Endodermal cell (in vitro differentiated cells): ENCODE measurements around the gene C14orf180. TPM values are rescaled to one million over a fixed set of nuclear protein-coding genes. Genes with fewer than 3 reads are reported as not detected.

Source experiments
- DNase-seq: peaks from one replicate; pipeline ENCODE4 v3.0.0-alpha.2; 2017
- H3K27ac ChIP-seq: 2 replicates; pipeline ENCODE4 v1.5.1; 2013; ENCODE audit warnings: mild to moderate bottlenecking, low read depth, low read length, moderate library complexity
- H3K27me3 ChIP-seq: 2 replicates; pipeline ENCODE4 v1.6.1; 2013; ENCODE audit warnings: mild to moderate bottlenecking, low read length, moderate library complexity; ENCODE audit not compliant: insufficient read depth, control insufficient read depth, poor library complexity, severe bottlenecking
- H3K36me3 ChIP-seq: 2 replicates; pipeline ENCODE4 v1.7.0; 2013; ENCODE audit warnings: mild to moderate bottlenecking, low read length, moderate library complexity; ENCODE audit not compliant: control insufficient read depth, insufficient read depth
- H3K4me1 ChIP-seq: one replicate; pipeline ENCODE4 v1.7.0; 2013; ENCODE audit warnings: low read length; ENCODE audit not compliant: control insufficient read depth, insufficient read depth
- H3K4me3 ChIP-seq: 2 replicates; pipeline ENCODE4 v1.5.1; 2013; ENCODE audit warnings: mild to moderate bottlenecking, low read length, moderate library complexity
- H3K9ac ChIP-seq: 2 replicates; pipeline ENCODE4 v1.6.1; 2013; ENCODE audit warnings: mild to moderate bottlenecking, low read length, moderate library complexity; ENCODE audit not compliant: poor library complexity, severe bottlenecking; ENCODE audit errors: extremely low read depth
- H3K9me3 ChIP-seq: 2 replicates; pipeline ENCODE4 v1.6.1; 2013; ENCODE audit warnings: mild to moderate bottlenecking, low read length, moderate library complexity; ENCODE audit not compliant: control insufficient read depth
- H3K27ac Mint-ChIP-seq: 2 replicates; pipeline ENCODE4 v1.8.0; 2020; ENCODE audit warnings: mixed read lengths
- H3K27me3 Mint-ChIP-seq: 2 replicates; pipeline ENCODE4 v1.8.0; 2021; ENCODE audit warnings: mild to moderate bottlenecking, mixed read lengths; ENCODE audit not compliant: insufficient read depth
- H3K36me3 Mint-ChIP-seq: 2 replicates; pipeline ENCODE4 v1.8.0; 2020; ENCODE audit warnings: low read depth, mixed read lengths
- H3K4me1 Mint-ChIP-seq: 2 replicates; pipeline ENCODE4 v1.8.0; 2020; ENCODE audit warnings: mixed read lengths
- H3K4me3 Mint-ChIP-seq: 2 replicates; pipeline ENCODE4 v1.8.0; 2020; ENCODE audit warnings: mild to moderate bottlenecking, moderate library complexity, mixed read lengths
- H3K9me3 Mint-ChIP-seq: 2 replicates; pipeline ENCODE4 v1.8.0; 2020; ENCODE audit warnings: mild to moderate bottlenecking, mixed read lengths
- CTCF ChIP-seq: fragments of 200-600 bp; sonication (generic); conservative IDR thresholded peaks from 2 replicates; pipeline ENCODE4 v1.5.0; 2021; ENCODE audit warnings: antibody characterized with exemption, mild to moderate bottlenecking
- WGBS, 2 experiments: methylation state at CpG; one replicate each; pipeline versions ENCODE4 v1.1.5 to v1.1.7; 2013; ENCODE audit warnings: missing lambda C conversion rate in 2 of 2, mixed read lengths in 1 of 2; ENCODE audit not compliant: insufficient coverage in 1 of 2, insufficient read length in 1 of 2; 5-methylcytosine and 5-hydroxymethylcytosine counted together
- total RNA-seq, 2 donors: library from RNA; stranded (reverse); fragmentation: NEBNext Ultra II Directional in 1 of 2; extraction: Animal tissue kit (Norgen Biotek cat#: 25700) in 1 of 2; gene quantifications; 2 replicates in 1 of 2; 3 replicates in 1 of 2; pipeline ENCODE4 v1.2.1, GENCODE V29; 2021

Gene C14orf180
- total RNA-seq, 2 donors from 2014 or later, result not detected

- Histone ChIP-seq H3K4me1 (no peaks in the 10 kb centered on the region), H3K27ac (no peak overlapping the region), H3K4me3 (no peak overlapping the region), H3K36me3 (no peaks in the 10 kb centered on the region), H3K9me3 (no peaks in the 10 kb centered on the region), H3K27me3 (peaks cover 7% of the 10 kb centered on the region), H3K9ac (no peak overlapping the region)
- 62 to 73% methylated on average over 4 of the region's 4 CpGs for WGBS, 2 experiments
- no peaks in the 10 kb centered on the region for H3K36me3 Mint-ChIP-seq
- no peak overlapping the region for H3K27ac Mint-ChIP-seq
- no peak overlapping the region for H3K4me3 Mint-ChIP-seq
- DNase-seq, result no peak
- H3K4me1 Mint-ChIP-seq, result no peaks in the 10 kb centered on the region
- H3K27me3 Mint-ChIP-seq, result peaks cover 24% of the 10 kb centered on the region
- no peak for TF ChIP-seq CTCF
- H3K9me3 Mint-ChIP-seq, result no peaks in the 10 kb centered on the region
These were observed 34.7 kb downstream of the C14orf180 start for GRCh38 chr14:104614126-104614812.

GRCh38 chr14:104624939-104625338 is 45.4 kb downstream of the C14orf180 start:
- no peaks in the 10 kb centered on the region for H3K36me3 ChIP-seq
- Mint-ChIP-seq H3K36me3 (peaks cover 3% of the 10 kb centered on the region), H3K4me3 (no peak overlapping the region), H3K4me1 (no peaks in the 10 kb centered on the region), H3K27ac (no peak overlapping the region), H3K27me3 (peaks cover 3% of the 10 kb centered on the region), H3K9me3 (peaks cover 27% of the 10 kb centered on the region)
- H3K4me1 ChIP-seq, result no peaks in the 10 kb centered on the region
- 68 to 73% methylated on average over 3 to 5 of the region's 5 CpGs for WGBS, 2 experiments
- no peak overlapping the region for H3K27ac ChIP-seq
- peaks cover 21% of the 10 kb centered on the region for H3K9me3 ChIP-seq
- DNase-seq, result peak; percentile 43
- no peak for TF ChIP-seq CTCF
- no peak overlapping the region for H3K9ac ChIP-seq
- no peaks in the 10 kb centered on the region for H3K27me3 ChIP-seq
- no peak overlapping the region for H3K4me3 ChIP-seq

GRCh38 chr14:104632781-104633180 is 53.2 kb downstream of the C14orf180 start:
- Mint-ChIP-seq H3K27ac (no peak overlapping the region), H3K36me3 (peaks cover 3% of the 10 kb centered on the region), H3K9me3 (peaks cover 15% of the 10 kb centered on the region), H3K4me1 (peaks cover 4% of the 10 kb centered on the region), H3K4me3 (no peak overlapping the region), H3K27me3 (no peaks in the 10 kb centered on the region)
- no peak for TF ChIP-seq CTCF
- WGBS, 2 experiments, result 82 to 93% methylated on average over 9 of the region's 9 CpGs
- H3K9ac ChIP-seq, result no peak overlapping the region
- DNase-seq, result no peak
- no peak overlapping the region for H3K27ac ChIP-seq
- peaks cover 15% of the 10 kb centered on the region for H3K9me3 ChIP-seq
- H3K27me3 ChIP-seq, result no peaks in the 10 kb centered on the region
- H3K36me3 ChIP-seq, result no peaks in the 10 kb centered on the region
- H3K4me3 ChIP-seq, result no peak overlapping the region
- H3K4me1 ChIP-seq, result peaks cover 4% of the 10 kb centered on the region
